ENCODE results near the gene FOXF2. TPM values are rescaled to one million over a fixed set of nuclear protein-coding genes. Genes with fewer than 3 reads are reported as not detected.

FOXF2 gene
- total and polyA plus RNA-seq, 7 donors: 3.5 to 37.8 (median 18.2) TPM

- intact Hi-C loops (cut with DNase I): loop anchor here (2.0 to 10.0 kb wide), 4 partner anchors 471 to 1048 kb away; no protein-coding TSS in a partner anchor
- 5% methylated on average over 57 of the region's 57 CpGs for WGBS, 2 donors
- Histone ChIP-seq H3K9me3 (no peaks in the 10 kb centered on the region), H3K27me3 (peaks cover 36 to 94% (median 70%) of the 10 kb centered on the region in 3 donors), H3K36me3 (no peaks in the 10 kb centered on the region), H3K4me1 (peaks cover 0 to 50% (median 48%) of the 10 kb centered on the region in 4 donors), H3K4me3 (peak overlapping the region in 3 of 4 donors; percentile 21 to 32 (median 30)), H3K27ac (peak overlapping the region; percentile 84 to 96 (median 89))
- no peak for DNase-seq
- TF ChIP-seq POLR2AphosphoS5 (IDR thresholded peaks at IDR 0.05) (no peak), EP300 (IDR thresholded peaks at IDR 0.05) (no peak), CTCF (IDR thresholded peaks at IDR 0.05) (no peak), POLR2A (IDR thresholded peaks at IDR 0.05) (no peak)
Measured at GRCh38 chr6:1382883-1383728, 6.3 kb upstream of the FOXF2 start.

GRCh38 chr6:1383729-1384548 lies 5.4 kb upstream of the FOXF2 start:
- peak overlapping the region in 3 of 4 donors; percentile 21 to 32 (median 30) for H3K4me3 ChIP-seq
- no peaks in the 10 kb centered on the region for H3K9me3 ChIP-seq
- no peak for DNase-seq
- WGBS, 2 donors: 6 to 7% methylated on average over 71 of the region's 71 CpGs
- H3K4me1 ChIP-seq: peaks cover 0 to 46% (median 45%) of the 10 kb centered on the region in 4 donors
- no peak for TF ChIP-seq POLR2A (IDR thresholded peaks at IDR 0.05)
- TF ChIP-seq POLR2AphosphoS5 (IDR thresholded peaks at IDR 0.05): peak in 2 of 4 donors; percentile 19 to 20
- intact Hi-C loops (cut with DNase I): loop anchor here (2.0 to 10.0 kb wide), 4 partner anchors 472 to 1049 kb away; no protein-coding TSS in a partner anchor
- no peaks in the 10 kb centered on the region for H3K36me3 ChIP-seq
- H3K27me3 ChIP-seq: peaks cover 33 to 94% (median 62%) of the 10 kb centered on the region in 3 donors
- H3K27ac ChIP-seq: peak overlapping the region; percentile 84 to 96 (median 89)

- Histone ChIP-seq H3K27me3 (peaks cover 29 to 92% (median 57%) of the 10 kb centered on the region in 3 donors), H3K36me3 (no peaks in the 10 kb centered on the region), H3K4me3 (peak overlapping the region in 3 of 4 donors; percentile 21 to 32 (median 30)), H3K4me1 (peaks cover 0 to 48% (median 43%) of the 10 kb centered on the region in 4 donors), H3K27ac (peak overlapping the region; percentile 84 to 96 (median 89)), H3K9me3 (no peaks in the 10 kb centered on the region)
- DNase-seq: no peak
- intact Hi-C loops (cut with DNase I): loop anchor here (5.0 to 10.0 kb wide), 5 partner anchors 472 to 1050 kb away; partner anchors contain the start of gene EXOC2
- WGBS, 2 donors: 16 to 18% methylated on average over 34 of the region's 34 CpGs
- TF ChIP-seq POLR2AphosphoS5 (IDR thresholded peaks at IDR 0.05) (peak in 1 of 4 donors; percentile 4), CTCF (IDR thresholded peaks at IDR 0.05) (no peak)
Measured at GRCh38 chr6:1384549-1385128, 4.7 kb upstream of the FOXF2 start.

- Histone ChIP-seq H3K4me3 (peak overlapping the region in 3 of 4 donors; percentile 21 to 32 (median 30)), H3K9me3 (no peaks in the 10 kb centered on the region), H3K27ac (peak overlapping the region; percentile 84 to 96 (median 89)), H3K4me1 (peaks cover 0 to 50% (median 47%) of the 10 kb centered on the region in 4 donors), H3K36me3 (no peaks in the 10 kb centered on the region), H3K27me3 (peaks cover 29 to 90% (median 50%) of the 10 kb centered on the region in 3 donors)
- DNase-seq: no peak
- no peak for TF ChIP-seq POLR2AphosphoS5 (IDR thresholded peaks at IDR 0.05)
- TF ChIP-seq CTCF (IDR thresholded peaks at IDR 0.05): no peak
- no peak for TF ChIP-seq POLR2A (IDR thresholded peaks at IDR 0.05)
- TF ChIP-seq EP300 (IDR thresholded peaks at IDR 0.05): no peak
- intact Hi-C loops (cut with DNase I): loop anchor here (5.0 to 10.0 kb wide), 4 partner anchors 673 to 1051 kb away; partner anchors contain the start of gene EXOC2
- WGBS, 2 donors: 12 to 20% methylated on average over 39 of the region's 39 CpGs
Measured at GRCh38 chr6:1385129-1386037, 4.0 kb upstream of the FOXF2 start.
